OCI-LY1 (cell line): Measurements from ENCODE around the gene EXO1.

ENCODE experiments used
- H2AFZ ChIP-seq: fragments of 200-600 bp; sonication (generic), shearing (Covaris generic); 2 replicates; pipeline ENCODE4 v1.6.0; 2014; ENCODE audit warnings: antibody characterized with exemption, mild to moderate bottlenecking, low read length
- H3F3A ChIP-seq: fragments of 200-600 bp; sonication (generic), shearing (Covaris generic); 2 replicates; pipeline ENCODE4 v1.6.0; 2014; ENCODE audit warnings: mild to moderate bottlenecking, antibody characterized with exemption, low read length, moderate library complexity; ENCODE audit not compliant: insufficient read depth
- H3K27ac ChIP-seq: fragments of 200-600 bp; sonication (generic); 2 replicates; pipeline ENCODE4 v1.5.1; 2014; ENCODE audit warnings: low read length, mixed run types, mild to moderate bottlenecking, low read depth; ENCODE audit not compliant: poor library complexity, severe bottlenecking
- H3K27me3 ChIP-seq: fragments of 200-600 bp; sonication (generic); 2 replicates; pipeline ENCODE4 v1.6.0; 2014; ENCODE audit warnings: antibody characterized with exemption, mild to moderate bottlenecking, low read length, moderate library complexity; ENCODE audit not compliant: insufficient read depth
- H3K36me3 ChIP-seq: fragments of 200-600 bp; sonication (generic); 2 replicates; pipeline ENCODE4 v1.6.1; 2014; ENCODE audit warnings: mild to moderate bottlenecking, antibody characterized with exemption, low read length, moderate library complexity, mixed read lengths; ENCODE audit not compliant: insufficient read depth
- H3K4me1 ChIP-seq: fragments of 200-600 bp; sonication (generic); 2 replicates; pipeline ENCODE4 v1.5.1; 2014; ENCODE audit warnings: mild to moderate bottlenecking, low read length, moderate library complexity; ENCODE audit not compliant: insufficient read depth, severe bottlenecking
- H3K4me2 ChIP-seq: fragments of 200-600 bp; sonication (generic), shearing (Covaris generic); 2 replicates; pipeline ENCODE4 v1.6.1; 2014; ENCODE audit warnings: low read length
- H3K4me3 ChIP-seq: fragments of 200-600 bp; sonication (generic); 2 replicates; pipeline ENCODE4 v1.5.1; 2014; ENCODE audit warnings: low read length, low read depth, mild to moderate bottlenecking, mixed read lengths; ENCODE audit not compliant: poor library complexity, severe bottlenecking
- H3K79me2 ChIP-seq: fragments of 200-600 bp; shearing (Covaris generic); 2 replicates; pipeline ENCODE4 v1.6.1; 2016; ENCODE audit warnings: mixed run types, low read length, mixed read lengths; ENCODE audit not compliant: insufficient read depth
- H3K9ac ChIP-seq: fragments of 200-600 bp; sonication (generic), shearing (Covaris generic); 2 replicates; pipeline ENCODE4 v1.6.1; 2014; ENCODE audit warnings: mild to moderate bottlenecking, low read length, mixed read lengths
- H3K9me2 ChIP-seq: fragments of 200-600 bp; sonication (generic), shearing (Covaris generic); 2 replicates; pipeline ENCODE4 v1.6.1; 2014; ENCODE audit warnings: low read depth, mild to moderate bottlenecking, low read length, mixed read lengths
- H3K9me3 ChIP-seq: fragments of 200-600 bp; shearing (Covaris generic); 2 replicates; pipeline ENCODE4 v1.6.1; 2014; ENCODE audit warnings: low read length, mixed read lengths
- H4K20me1 ChIP-seq: fragments of 200-600 bp; sonication (generic), shearing (Covaris generic); 2 replicates; pipeline ENCODE4 v1.6.0; 2016; ENCODE audit warnings: mild to moderate bottlenecking, low read length; ENCODE audit not compliant: insufficient read depth
- EZH2 ChIP-seq: fragments of 200-600 bp; sonication (generic), shearing (Covaris generic); IDR thresholded peaks from 2 replicates; pipeline ENCODE4 v1.8.0; 2017; ENCODE audit warnings: borderline replicate concordance, mixed run types, mild to moderate bottlenecking, antibody characterized with exemption, low read length, moderate library complexity, mixed read lengths
- TF ChIP-seq, protein P1 (sequence below): fragments of 200-600 bp; sonication (generic), shearing (Covaris generic); IDR thresholded peaks from 2 replicates; pipeline ENCODE4 v1.5.1; 2017; ENCODE audit warnings: mild to moderate bottlenecking, antibody characterized with exemption, low read length, moderate library complexity, mixed read lengths

EXO1 gene

GRCh38 chr1:241844593-241844992 is 3.4 kb upstream of the EXO1 start:
- H3K27ac ChIP-seq: no peak overlapping the region
- H3K79me2 ChIP-seq: peaks cover 9% of the 10 kb centered on the region; the same call in 1 of the 2 replicates
- peaks cover 18% of the 10 kb centered on the region for H3K4me1 ChIP-seq
- no peak overlapping the region for H3K4me3 ChIP-seq
- no peaks in the 10 kb centered on the region for H3F3A ChIP-seq
- H3K9me2 ChIP-seq: no peaks in the 10 kb centered on the region
- peaks cover 2% of the 10 kb centered on the region; the same call in 1 of the 2 replicates for H3K36me3 ChIP-seq
- no peak overlapping the region for H3K4me2 ChIP-seq
- no peak overlapping the region for H3K9ac ChIP-seq
- TF ChIP-seq EZH2: no peak
- TF ChIP-seq, protein P1, sequence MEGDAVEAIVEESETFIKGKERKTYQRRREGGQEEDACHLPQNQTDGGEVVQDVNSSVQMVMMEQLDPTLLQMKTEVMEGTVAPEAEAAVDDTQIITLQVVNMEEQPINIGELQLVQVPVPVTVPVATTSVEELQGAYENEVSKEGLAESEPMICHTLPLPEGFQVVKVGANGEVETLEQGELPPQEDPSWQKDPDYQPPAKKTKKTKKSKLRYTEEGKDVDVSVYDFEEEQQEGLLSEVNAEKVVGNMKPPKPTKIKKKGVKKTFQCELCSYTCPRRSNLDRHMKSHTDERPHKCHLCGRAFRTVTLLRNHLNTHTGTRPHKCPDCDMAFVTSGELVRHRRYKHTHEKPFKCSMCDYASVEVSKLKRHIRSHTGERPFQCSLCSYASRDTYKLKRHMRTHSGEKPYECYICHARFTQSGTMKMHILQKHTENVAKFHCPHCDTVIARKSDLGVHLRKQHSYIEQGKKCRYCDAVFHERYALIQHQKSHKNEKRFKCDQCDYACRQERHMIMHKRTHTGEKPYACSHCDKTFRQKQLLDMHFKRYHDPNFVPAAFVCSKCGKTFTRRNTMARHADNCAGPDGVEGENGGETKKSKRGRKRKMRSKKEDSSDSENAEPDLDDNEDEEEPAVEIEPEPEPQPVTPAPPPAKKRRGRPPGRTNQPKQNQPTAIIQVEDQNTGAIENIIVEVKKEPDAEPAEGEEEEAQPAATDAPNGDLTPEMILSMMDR: no peak
- H2AFZ ChIP-seq: no peak overlapping the region
- H3K9me3 ChIP-seq: no peaks in the 10 kb centered on the region
- no peaks in the 10 kb centered on the region for H4K20me1 ChIP-seq
- H3K27me3 ChIP-seq: no peaks in the 10 kb centered on the region

- Histone ChIP-seq H3K9ac (no peak overlapping the region), H3K36me3 (peaks cover 18% of the 10 kb centered on the region), H3K27ac (no peak overlapping the region), H3K27me3 (no peaks in the 10 kb centered on the region), H3K4me1 (peaks cover 28% of the 10 kb centered on the region), H3K4me2 (no peak overlapping the region), H2AFZ (no peak overlapping the region), H3K9me2 (no peaks in the 10 kb centered on the region), H3F3A (no peaks in the 10 kb centered on the region), H4K20me1 (no peaks in the 10 kb centered on the region), H3K4me3 (no peak overlapping the region), H3K9me3 (no peaks in the 10 kb centered on the region), H3K79me2 (peaks cover 11% of the 10 kb centered on the region; the same call in 1 of the 2 replicates)
- TF ChIP-seq, protein P1: no peak
- TF ChIP-seq EZH2: no peak
Measured at GRCh38 chr1:241846375-241846774, 1.6 kb upstream of the EXO1 start.

- H3K27ac ChIP-seq: peak overlapping the region; percentile 98
Measured at GRCh38 chr1:241846862-241847539, 1.0 kb upstream of the EXO1 start.

More at GRCh38 chr1:241846862-241847539, 1.0 kb upstream of the EXO1 start:
- Histone ChIP-seq H3K79me2 (peaks cover 11% of the 10 kb centered on the region; the same call in 1 of the 2 replicates), H3K4me2 (peak overlapping the region; percentile 97), H2AFZ (peak overlapping the region; percentile 90), H3K9ac (peak overlapping the region; percentile 97), H3K36me3 (peaks cover 24% of the 10 kb centered on the region), H3K9me2 (no peaks in the 10 kb centered on the region), H3F3A (no peaks in the 10 kb centered on the region), H3K4me1 (peaks cover 28% of the 10 kb centered on the region), H4K20me1 (no peaks in the 10 kb centered on the region), H3K4me3 (peak overlapping the region; percentile 99), H3K9me3 (no peaks in the 10 kb centered on the region), H3K27me3 (no peaks in the 10 kb centered on the region)
- no peak for TF ChIP-seq EZH2
- TF ChIP-seq, protein P1: no peak
